ENCODE data around the gene SCAI.
"Not testable (repeated sequence)": the region's sequence is repeated elsewhere in the genome, so short reads cannot be mapped to it uniquely, and the experiment has no call there.

The SCAI gene

DNA sequence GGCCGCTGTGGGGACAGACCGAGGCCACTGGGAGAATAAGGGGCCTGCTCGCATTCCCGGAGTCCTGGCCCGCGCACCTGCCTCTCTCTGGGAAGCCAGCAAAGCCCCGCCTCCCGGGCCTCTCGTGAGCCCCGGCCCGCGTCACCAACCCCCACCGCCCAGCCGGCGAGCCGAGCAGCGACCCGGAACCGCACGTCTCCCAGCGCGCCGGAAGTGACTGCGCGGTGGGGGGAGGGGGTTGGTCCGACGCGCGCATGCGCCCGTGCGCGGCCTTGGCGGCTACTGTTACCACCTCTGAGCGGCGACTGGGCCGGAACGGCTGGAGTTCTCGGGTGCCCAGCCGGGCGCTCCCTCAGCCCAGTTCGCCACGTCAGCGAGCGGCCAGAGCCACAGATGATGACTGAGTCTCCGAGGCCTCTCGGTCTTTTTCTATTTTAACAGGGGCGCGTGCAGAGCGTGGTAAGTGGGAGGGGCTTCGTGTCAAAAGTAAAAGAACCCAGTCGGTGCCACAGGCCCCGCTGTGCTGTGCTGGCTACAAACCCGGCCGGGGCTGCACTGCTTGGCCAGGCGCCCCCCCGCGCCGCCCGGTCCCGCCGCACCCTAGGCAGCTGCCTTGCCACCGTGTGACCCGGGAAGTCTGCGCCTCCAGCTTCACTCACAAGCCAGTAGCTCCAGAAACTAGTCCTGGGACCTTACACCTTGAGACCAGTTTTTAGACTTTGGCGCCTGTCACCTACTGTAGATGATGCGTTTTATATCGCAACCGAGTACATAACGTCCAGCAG lies 202.2 kb downstream of the SCAI start, which contains the start of gene GOLGA1:
Gene GOLGA1 (minus strand): TSS at position 190 of the 785 bp plus-strand sequence. CDS start 2,372 bp downstream, outside the sequence.
- peak; percentile 98 for DNase-seq

DNA sequence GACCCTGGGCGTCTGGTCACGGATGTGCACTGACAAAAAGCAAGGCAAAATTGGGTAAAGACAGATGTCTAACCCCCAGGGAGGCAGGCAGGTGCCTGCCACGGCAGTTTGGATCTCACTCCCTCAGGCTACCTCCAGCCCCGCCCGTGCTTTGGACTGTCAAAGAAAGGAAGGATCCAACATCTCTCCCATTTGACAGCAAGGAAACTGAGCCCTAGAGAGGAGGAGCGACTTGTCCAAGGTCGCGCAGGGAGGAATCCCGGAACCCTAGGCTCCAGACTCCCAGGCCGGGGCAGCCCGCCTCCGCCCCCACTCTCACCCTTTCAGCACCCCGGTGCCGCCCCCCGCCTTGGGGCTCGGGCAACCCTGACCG lies 202.8 kb downstream of the SCAI start:
- DNase-seq, result no peak

DNA sequence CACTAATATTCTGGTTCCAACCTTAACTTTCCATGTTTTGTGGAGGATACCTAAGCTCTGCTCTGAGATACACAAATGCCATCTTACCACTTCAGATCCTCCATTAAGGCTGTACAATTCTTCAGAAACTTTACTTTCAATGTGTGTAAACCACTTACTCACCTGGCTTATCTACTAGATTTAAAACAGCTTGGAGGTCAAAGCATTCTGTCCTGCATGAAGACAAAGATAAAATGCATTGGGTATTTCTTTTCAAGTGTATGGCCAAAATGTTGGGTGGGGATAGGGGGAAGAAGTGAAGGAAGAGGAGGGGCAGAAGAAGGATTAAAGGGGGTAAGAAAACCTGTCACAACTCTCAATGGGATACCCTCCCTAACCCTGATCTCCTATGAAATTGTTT lies 203.4 kb downstream of the SCAI start:
- no peak for DNase-seq

DNA sequence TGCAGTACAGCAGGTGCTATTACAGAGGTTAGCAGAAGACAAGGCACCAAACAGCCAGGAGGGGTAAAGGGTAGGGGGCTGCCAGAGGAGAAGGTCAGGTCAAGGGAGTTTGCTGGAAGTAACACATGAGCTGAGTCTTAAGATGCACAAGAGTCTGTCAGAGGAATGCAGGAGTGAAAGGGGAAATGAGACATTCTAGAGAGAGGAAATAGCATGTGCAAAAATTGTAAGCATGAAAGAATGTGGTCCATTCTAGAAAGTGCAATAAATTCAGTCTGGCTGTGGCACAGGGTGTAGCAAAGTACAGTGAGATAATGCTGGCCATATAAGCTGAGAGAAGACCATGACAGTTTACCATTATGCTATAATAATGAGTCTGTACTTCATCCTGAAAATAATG lies 209.0 kb downstream of the SCAI start:
- no peak for DNase-seq

DNA sequence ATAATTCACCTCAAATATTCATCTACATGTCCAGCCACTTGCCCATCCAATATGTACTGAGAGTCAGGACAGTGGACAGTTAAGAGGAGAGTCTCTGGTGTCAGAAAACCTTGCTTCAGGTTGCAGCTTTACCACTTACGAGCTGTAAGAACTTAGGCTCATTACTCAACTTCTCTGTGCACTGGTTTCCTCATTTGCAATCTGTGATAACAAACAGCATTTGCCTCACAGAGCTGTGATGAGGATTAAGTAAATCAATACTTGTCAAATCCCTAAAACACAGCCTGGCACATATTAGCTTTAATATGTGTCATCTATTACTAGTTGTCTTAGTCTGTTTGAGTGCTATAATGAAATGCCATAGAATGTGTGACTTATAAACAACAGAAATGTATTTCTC lies 211.0 kb downstream of the SCAI start:
- no peak for DNase-seq

DNA sequence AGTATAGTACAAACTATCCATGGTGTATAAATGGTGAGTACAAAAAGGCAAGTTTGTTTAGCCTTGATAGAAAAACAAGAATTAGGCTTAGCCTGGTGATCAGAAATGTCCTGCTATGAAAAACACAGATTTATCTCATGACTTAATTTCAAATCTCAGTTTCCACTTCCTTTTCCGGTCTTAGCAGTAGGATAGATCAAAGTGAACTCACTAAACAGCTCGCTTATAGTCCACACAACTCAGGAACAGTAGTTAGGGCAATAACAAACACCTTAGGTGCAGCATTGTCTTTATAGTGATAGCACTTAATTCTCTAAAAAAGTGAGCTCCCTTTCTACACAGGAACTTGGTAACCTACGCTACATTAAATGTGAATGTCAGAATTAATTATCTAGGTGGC lies 213.9 kb downstream of the SCAI start:
- no peak for DNase-seq

DNA sequence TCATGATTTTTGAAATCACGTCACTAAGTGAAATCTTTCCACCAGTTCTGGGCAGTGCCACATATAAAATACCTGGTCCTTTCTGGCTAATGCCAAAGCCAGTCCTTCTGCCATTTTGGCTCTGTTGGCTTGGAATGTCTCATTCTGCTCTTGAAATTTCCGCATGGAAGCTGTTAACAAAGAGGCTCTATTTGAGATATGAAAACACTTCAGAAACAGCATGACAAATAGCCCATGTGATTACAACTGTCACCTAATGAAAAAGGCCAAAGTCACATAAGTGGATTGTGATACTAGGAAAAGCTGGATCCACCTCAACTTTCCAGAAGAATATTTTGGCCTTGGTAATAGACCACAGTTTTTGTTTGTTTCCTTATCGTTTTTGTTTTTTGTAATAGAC lies 215.2 kb downstream of the SCAI start:
- no peak for DNase-seq

DNA sequence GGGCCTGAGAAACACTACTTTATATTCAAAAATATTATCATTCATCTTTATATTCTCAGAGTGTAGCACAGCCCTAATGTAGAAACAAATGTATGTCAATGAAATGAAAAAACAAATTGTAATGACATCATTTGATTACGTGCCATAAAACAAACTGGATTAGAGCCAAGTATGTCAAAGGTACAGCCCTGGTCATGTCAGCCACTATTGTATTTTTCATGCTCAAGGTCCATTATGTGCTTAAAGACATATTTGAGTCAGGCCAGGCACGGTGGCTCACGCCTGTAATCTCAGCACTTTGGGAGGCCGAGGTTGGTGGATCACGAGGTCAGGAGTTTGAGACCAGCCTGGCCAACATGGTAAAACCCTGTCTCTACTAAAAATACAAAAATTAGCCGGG lies 222.9 kb downstream of the SCAI start:
- DNase-seq, result not testable (repeated sequence)

DNA sequence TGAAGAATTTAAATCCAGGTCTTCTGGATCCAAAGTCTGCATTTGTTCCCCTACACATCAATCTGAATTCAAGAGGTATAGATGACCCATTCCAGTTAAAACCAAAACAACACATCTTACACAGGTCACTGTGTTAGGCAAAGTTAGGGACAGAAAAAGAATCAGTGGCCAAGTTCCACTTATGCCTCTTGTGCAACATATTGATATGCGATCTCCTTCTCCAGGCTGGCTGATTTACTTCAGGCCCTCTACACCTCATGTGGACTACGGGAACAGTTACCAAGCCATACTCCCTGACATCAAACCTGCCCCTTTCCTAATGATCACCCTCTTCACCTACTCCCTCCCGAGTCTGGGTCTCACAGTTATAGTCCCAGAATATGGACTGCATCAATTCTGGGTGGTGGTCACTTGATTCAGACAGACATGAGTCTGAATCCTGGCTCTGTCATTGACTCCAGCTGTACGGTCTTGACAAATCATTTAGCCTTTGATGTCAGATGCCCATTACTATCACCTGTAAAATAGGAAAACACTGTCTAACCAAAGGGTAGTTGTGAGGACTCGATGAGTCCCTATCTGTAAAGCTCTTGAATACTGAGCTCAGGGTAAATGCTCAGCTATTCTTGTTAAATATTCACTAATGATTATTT lies 228.4 kb downstream of the SCAI start:
- no peak for DNase-seq

DNA sequence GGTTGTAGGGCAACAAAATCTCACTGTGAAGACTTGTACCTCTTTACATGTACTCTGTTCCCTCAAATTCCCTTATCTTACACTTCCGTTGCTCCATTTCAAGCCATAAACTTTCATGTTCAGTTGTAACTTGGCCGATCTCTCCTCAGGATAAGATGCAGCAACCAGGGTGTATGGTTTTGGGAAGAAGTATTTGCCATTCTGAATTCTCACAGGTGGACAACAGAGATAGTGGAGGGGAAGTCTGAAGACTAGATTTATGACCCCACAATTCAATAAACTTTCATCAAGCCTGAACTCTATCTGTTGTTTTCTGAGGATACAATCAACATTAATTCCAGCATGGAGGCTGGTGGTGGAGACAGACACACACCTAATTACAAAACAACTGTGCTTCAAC lies 229.9 kb downstream of the SCAI start:
- no peak for DNase-seq

DNA sequence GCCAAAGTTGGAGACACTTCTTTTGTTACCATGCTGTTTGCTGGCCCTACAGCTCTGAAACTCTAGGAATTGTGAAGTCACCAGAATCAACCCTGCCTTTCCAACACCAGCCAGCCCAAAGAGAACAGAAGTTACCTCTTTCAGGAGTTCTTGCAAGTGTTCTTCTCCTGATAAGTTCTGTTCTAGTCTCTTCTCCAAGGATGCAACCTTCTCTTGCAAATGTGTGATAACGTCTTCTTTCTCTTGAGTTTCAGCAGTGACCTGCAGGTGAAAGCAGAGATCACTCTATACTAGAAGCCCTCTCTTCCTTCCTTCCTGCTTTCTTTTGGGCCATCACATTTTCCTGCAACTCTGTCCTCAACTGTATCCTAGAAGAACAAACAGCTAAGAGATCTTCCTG lies 231.6 kb downstream of the SCAI start:
- DNase-seq, result no peak

DNA sequence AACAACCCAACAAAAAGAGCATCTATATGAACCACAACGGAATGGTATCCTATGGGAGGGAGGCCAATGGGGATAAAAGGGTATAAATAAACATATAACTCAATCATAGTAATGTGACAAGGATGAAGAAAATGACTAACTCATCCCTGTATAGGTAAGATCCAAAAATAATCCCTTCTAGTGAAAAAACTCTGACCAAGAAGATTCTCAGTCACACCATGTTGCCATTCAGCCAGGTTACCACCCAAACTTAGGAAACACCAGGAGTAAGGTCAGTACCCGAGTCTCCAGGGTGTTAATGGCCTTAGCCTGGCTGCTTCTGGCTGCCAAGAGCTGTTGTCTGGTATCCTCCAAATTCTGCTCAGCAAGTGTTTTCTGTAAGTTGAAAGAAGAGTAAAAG lies 235.2 kb downstream of the SCAI start:
- no peak for DNase-seq

DNA sequence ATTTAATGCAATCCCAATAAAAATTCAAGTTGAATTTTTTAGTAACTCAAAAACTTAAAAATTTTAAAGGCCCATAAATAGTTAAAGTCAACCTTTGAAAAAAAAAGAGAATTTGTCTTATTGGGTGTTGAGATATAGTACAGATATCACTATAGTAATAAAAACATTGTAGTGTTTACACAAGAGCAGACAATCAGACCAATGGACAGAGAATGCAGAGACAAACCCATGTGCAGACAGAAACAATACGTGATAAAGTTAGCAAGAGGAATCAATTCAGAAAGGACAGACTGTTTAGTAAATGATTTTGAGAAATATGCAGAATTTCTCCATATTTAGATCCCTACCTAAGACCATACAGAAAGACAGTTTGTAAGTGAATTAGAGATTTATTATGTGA lies 236.4 kb downstream of the SCAI start:
- no peak for DNase-seq

DNA sequence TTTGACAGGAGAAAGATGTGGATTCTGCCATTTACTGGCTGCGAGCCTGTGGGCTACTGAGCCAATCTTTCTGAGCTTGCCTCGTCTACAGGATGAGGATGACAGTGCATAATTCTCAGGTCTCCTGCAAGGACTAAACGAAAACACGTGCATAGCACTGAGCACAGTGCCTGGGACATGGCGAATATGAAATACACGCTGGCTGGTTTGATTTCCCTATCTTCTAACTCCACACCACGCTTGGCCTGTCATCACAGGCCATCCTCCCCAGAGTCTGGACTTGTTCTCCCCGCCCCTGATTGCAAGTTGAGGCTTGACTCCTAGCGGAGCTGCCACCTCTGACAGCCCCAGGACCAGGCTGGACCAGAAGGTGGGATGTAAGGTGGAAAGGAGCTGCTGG lies 243.5 kb downstream of the SCAI start:
- no peak for DNase-seq

DNA sequence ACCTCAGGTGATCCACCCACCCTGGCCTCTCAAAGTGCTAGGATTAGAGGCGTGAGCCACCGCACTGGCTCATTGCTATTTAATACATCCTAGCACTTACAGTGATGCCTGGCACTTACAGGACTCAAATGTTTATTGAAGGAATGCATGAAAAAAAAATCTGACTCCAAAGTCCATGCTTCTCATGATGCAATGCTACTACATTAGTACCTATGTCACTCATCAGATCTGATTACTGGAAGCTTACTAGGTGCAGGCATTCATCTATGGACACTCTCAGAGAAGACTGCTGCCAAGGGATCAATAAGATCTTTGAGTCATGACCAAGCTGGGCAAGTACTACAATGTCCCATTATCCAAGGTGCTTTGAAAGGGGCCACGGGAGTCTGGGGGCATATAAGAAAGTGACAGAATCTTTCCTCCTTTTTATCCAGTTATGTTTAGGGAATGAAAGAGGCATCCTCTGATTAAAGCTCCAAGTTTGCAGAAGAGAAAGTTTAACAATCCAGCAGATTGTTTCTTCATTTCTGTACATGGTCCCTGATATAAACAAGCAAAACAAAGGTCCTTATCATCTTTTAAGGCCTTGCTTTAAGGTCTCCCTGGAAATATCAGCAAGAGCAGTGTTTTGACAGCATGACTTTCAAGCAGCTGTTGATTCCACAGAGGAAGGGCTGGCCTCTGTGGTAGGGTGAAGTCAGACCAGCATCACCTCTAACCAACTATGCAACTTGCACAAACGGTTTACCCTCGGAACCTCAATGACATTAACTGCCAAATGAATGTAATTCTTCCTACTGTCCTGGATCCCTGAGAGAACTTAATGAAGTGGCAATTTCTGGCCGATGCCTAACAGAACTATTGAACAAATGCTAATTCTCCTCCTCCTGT lies 245.5 kb downstream of the SCAI start:
- DNase-seq, result no peak

DNA sequence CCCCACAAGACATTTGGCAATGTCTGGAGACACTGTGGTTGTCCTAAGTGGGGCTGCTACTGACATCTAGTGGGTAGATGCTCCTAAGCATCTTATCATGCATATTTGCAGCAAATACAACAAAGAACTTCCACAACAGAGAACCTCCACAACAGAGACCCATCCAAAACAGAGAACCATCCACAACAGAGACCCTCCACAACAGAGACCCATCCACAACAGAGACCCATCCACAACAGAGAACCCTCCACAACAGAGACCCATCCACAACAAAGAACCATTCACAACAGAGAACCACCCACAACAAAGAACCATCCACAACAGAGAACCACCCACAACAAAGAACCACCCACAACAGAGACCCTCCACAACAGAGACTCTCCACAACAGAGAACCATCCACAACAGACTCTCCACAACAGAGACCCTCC lies 248.6 kb downstream of the SCAI start:
- DNase-seq, result no peak

DNA sequence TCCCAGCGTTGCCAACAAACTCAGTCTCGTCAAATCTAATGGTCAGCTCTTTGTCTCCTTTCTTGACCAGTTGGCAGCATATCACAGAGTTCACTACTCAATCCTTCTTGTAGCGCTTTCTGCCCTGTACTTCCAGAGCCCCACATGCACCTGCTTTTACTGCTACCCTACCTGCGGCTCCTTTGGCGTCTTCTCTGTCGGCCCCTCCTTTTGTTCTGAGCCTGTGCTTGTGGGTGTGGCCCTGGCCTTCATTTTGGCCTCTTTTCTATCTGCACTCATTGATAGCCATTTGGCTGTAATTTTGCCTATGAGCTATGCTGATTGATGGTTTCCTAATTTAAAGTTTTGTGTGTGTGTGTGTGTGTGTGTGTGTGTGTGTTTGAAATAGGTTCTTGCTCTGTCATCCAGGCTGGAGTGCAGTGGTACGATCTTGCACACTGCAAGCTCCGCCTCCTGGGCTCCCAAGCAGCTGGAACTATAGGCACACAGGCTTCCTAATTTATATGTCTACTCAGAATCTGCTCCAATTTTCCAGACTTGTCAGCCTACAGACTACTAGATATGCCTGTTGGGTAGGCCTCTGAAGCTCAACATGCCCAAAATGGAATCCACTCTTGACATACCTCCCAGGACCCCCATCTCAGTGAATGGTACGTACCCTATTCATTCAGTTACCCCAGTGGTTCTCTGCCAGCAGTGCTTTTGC lies 249.1 kb downstream of the SCAI start:
- DNase-seq, result no peak

Data from right forelimb (tissue), 1 donor.